ENCODE data around the gene ATP6V1G2.

Gene ATP6V1G2

DNA sequence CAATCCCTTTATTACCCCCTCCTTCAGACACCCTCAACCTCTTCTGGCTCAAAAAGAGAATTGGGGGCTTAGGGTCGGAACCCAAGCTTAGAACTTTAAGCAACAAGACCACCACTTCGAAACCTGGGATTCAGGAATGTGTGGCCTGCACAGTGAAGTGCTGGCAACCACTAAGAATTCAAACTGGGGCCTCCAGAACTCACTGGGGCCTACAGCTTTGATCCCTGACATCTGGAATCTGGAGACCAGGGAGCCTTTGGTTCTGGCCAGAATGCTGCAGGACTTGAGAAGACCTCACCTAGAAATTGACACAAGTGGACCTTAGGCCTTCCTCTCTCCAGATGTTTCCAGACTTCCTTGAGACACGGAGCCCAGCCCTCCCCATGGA lies 31.2 kb upstream of the ATP6V1G2 start:
- Histone ChIP-seq H3K9me3 (no peaks in the 10 kb centered on the region), H3K27ac (no peak overlapping the region), H3K36me3 (no peaks in the 10 kb centered on the region), H3K27me3 (peaks cover 0 to 21% of the 10 kb centered on the region in 2 donors), H3K4me1 (peaks cover 0 to 16% (median 11%) of the 10 kb centered on the region in 4 donors), H3K4me3 (no peak overlapping the region)
- intact Hi-C loops (cut with DNase I; ENCODE audit: low total_unique reads), result no loop called here
- no peak for DNase-seq
- TF ChIP-seq, protein P1, sequence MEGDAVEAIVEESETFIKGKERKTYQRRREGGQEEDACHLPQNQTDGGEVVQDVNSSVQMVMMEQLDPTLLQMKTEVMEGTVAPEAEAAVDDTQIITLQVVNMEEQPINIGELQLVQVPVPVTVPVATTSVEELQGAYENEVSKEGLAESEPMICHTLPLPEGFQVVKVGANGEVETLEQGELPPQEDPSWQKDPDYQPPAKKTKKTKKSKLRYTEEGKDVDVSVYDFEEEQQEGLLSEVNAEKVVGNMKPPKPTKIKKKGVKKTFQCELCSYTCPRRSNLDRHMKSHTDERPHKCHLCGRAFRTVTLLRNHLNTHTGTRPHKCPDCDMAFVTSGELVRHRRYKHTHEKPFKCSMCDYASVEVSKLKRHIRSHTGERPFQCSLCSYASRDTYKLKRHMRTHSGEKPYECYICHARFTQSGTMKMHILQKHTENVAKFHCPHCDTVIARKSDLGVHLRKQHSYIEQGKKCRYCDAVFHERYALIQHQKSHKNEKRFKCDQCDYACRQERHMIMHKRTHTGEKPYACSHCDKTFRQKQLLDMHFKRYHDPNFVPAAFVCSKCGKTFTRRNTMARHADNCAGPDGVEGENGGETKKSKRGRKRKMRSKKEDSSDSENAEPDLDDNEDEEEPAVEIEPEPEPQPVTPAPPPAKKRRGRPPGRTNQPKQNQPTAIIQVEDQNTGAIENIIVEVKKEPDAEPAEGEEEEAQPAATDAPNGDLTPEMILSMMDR (IDR thresholded peaks at IDR 0.05), result no peak

GRCh38 chr6:31576897-31577578 lies 30.6 kb upstream of the ATP6V1G2 start:
- H3K9me3 ChIP-seq, result no peaks in the 10 kb centered on the region
- H3K27me3 ChIP-seq, result peaks cover 0 to 21% of the 10 kb centered on the region in 2 donors
- H3K4me1 ChIP-seq, result peaks cover 0 to 11% (median 9%) of the 10 kb centered on the region in 4 donors
- DNase-seq, result no peak
- H3K4me3 ChIP-seq, result no peak overlapping the region
- intact Hi-C loops (cut with DNase I; ENCODE audit: low total_unique reads), result no loop called here
- no peak overlapping the region for H3K27ac ChIP-seq
- H3K36me3 ChIP-seq, result no peaks in the 10 kb centered on the region
- TF ChIP-seq, protein P1 (IDR thresholded peaks at IDR 0.05), result no peak

DNA sequence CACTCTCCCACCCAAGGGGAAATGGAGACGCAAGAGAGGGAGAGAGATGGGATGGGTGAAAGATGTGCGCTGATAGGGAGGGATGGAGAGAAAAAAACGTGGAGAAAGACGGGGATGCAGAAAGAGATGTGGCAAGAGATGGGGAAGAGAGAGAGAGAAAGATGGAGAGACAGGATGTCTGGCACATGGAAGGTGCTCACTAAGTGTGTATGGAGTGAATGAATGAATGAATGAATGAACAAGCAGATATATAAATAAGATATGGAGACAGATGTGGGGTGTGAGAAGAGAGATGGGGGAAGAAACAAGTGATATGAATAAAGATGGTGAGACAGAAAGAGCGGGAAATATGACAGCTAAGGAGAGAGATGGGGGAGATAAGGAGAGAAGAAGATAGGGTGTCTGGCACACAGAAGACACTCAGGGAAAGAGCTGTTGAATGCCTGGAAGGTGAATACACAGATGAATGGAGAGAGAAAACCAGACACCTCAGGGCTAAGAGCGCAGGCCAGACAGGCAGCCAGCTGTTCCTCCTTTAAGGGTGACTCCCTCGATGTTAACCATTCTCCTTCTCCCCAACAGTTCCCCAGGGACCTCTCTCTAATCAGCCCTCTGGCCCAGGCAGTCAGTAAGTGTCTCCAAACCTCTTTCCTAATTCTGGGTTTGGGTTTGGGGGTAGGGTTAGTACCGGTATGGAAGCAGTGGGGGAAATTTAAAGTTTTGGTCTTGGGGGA lies 29.7 kb upstream of the ATP6V1G2 start:
- TF ChIP-seq, protein P1 (IDR thresholded peaks at IDR 0.05), result no peak
- intact Hi-C loops (cut with DNase I; ENCODE audit: low total_unique reads), result no loop called here
- no peak for DNase-seq
- no peaks in the 10 kb centered on the region for H3K36me3 ChIP-seq
- H3K4me3 ChIP-seq, result peak overlapping the region; percentile 21
- H3K27me3 ChIP-seq, result peaks cover 0 to 21% of the 10 kb centered on the region in 2 donors
- peaks cover 0 to 4% (median 2%) of the 10 kb centered on the region in 4 donors for H3K4me1 ChIP-seq
- H3K27ac ChIP-seq, result no peak overlapping the region
- no peaks in the 10 kb centered on the region for H3K9me3 ChIP-seq

DNA sequence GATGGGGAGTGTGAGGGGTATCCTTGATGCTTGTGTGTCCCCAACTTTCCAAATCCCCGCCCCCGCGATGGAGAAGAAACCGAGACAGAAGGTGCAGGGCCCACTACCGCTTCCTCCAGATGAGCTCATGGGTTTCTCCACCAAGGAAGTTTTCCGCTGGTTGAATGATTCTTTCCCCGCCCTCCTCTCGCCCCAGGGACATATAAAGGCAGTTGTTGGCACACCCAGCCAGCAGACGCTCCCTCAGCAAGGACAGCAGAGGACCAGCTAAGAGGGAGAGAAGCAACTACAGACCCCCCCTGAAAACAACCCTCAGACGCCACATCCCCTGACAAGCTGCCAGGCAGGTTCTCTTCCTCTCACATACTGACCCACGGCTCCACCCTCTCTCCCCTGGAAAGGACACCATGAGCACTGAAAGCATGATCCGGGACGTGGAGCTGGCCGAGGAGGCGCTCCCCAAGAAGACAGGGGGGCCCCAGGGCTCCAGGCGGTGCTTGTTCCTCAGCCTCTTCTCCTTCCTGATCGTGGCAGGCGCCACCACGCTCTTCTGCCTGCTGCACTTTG lies 29.0 kb upstream of the ATP6V1G2 start, which contains the start of gene TNF:
TNF (plus strand) TSS at position 231 of the 567 bp plus-strand sequence; CDS start at position 408, 177 bp downstream.
- H3K27me3 ChIP-seq, result peaks cover 0 to 21% of the 10 kb centered on the region in 2 donors
- TF ChIP-seq, protein P1 (IDR thresholded peaks at IDR 0.05), result no peak
- DNase-seq, result peak; percentile 58 to 71

GRCh38 chr6:31574106-31575061 lies 28.0 kb upstream of the ATP6V1G2 start:
- Histone ChIP-seq H3K36me3 (no peaks in the 10 kb centered on the region), H3K27me3 (peaks cover 0 to 21% of the 10 kb centered on the region in 2 donors), H3K4me1 (no peaks in the 10 kb centered on the region), H3K9me3 (no peaks in the 10 kb centered on the region), H3K4me3 (no peak overlapping the region), H3K27ac (no peak overlapping the region)
- DNase-seq, result no peak
- intact Hi-C loops (cut with DNase I; ENCODE audit: low total_unique reads), result no loop called here
- TF ChIP-seq, protein P1 (IDR thresholded peaks at IDR 0.05), result no peak

More for the DNA sequence above, 29.0 kb upstream of the ATP6V1G2 start, which contains the start of gene TNF:
- Histone ChIP-seq H3K27ac (no peak within 1 kb of the TSS), H3K9me3 (no peaks in the 10 kb centered on the region), H3K36me3 (no peaks in the 10 kb centered on the region), H3K4me3 (peak within 1 kb of the TSS; percentile 21), H3K4me1 (peaks cover 0 to under 1% (median under 1%) of the 10 kb centered on the region in 4 donors)
- intact Hi-C loops (cut with DNase I; ENCODE audit: low total_unique reads), result no loop called here

Data from tibial artery (tissue), 4 donors.